HG03103 (cell line): ENCODE data around the gene HMX2.
"Not testable (repeated sequence)": the region's sequence is repeated elsewhere in the genome, so short reads cannot be mapped to it uniquely, and the experiment has no call there.

Experiments
- ATAC-seq: cut with Tn5 transposase; IDR thresholded peaks from one replicate; pipeline ENCODE4 v1.9.1; 2021; ENCODE audit warnings: low read depth; ENCODE audit not compliant: unreplicated experiment

The HMX2 gene

DNA sequence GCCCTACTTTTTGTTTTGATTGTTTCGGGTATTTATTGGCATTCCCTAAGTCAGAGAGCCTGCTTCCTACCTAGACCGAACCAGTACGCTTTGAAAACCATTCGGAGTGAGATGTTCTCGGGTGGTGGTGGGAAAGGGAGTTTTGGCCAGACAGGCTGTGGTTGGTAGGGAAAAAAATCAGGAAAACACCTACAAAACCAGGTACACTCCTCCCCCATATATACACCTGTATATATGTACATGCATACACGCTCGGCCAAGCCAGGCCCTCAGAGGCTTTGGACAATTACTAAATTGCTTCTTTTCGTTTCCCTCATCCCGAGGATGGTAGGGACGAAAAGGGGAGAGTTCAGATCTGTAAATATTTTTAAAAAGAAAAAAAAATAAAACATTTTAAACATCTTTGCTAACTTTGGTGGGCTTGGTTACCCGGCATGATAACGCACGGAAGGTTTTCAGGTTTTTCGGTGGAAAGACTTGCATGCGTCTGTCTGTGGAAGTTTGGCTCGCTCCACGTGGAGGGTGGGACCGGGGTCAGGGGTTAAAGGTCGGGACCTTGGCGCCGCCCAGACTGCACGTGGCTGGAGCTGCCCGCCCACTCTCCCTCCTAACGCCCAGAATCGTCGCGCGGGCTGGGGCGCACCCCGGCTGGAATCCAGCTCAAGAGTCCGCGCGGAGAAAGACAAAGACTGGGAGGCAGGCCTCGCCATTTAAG lies 2.5 kb downstream of the HMX2 start:
- no peak for ATAC-seq

DNA sequence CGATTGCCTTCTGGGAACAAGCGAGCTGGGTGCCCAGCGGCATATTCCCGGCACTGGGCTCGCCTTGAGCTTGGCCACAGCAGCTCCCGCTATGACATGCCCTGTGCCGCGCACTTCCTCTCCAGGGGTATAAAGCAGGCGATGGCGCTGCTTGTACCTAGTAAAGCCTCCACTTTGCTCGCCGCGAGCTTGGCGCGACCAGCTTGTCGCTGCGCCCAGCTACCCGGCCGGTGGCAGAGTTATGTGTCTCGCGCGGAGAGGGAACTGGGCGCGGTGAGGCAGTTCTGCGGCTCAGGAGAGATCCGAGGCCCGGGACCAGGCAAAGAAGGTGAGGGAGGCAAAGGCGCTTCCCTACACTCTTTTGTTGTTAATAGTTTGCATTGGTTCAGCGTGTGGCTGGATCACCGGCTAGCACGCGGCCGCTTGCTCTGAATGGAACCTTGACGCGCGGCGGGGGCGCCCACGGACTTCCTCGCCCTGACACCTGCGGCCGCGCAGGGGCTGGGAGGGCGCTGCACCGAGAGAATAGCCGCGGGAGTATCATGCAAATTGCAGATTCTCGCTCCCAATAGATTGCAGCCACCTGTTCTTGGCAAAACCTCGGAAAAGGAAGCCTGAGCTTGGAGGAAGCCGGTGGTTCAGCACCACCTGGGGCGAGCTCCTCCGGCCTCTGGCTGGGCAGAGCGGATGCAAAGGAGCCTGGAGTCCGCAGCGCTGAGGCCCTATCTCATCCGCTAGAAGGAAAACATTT lies 3.2 kb downstream of the HMX2 start:
- no peak for ATAC-seq

DNA sequence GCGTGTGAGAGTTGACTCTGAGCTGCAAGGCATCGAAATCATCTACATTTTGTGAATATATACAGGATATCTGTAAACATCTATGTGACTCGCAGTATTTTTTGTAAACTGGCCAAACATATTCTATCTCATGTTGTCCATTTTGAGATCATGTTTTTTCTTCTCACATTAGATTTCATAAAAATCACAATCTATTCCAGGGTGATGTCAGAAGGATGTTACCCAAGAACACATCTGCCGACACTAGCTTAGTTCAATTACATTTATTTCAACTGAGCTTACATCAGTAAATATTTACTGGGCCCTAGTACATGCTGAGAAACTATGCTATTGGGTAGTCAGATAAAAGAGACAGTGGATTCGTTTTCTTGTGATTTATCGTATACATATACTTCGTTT lies 3.8 kb downstream of the HMX2 start:
- ATAC-seq, result no peak

DNA sequence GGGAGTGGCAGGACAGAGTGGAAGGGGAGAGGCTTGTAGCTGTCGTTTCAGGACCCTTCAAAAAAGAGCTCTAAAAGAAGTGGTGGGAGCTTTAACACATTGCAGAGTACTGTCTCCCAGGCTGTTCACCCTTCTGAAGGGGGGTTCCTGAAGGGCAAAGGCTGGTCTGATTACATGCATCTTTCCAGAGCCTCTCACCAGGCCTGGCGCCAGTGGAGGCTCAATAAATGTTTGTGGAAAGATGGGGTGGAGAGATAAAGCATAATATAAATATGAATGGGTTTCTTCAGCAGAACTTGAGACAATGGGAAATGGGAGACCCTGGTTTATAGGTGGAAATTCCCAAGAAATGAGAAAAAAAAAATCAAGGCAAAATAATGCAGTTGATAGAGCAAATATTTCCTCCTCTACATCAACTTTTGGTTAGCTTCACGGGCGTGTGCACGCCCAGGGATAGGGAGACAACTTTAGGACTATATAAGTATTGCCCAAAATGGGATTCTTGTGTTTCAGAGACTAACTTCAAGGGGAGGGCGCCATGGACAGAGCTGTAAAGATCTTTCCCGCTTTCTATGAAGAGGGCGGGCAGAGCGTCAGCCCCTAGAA lies 5.7 kb downstream of the HMX2 start:
- no peak for ATAC-seq

DNA sequence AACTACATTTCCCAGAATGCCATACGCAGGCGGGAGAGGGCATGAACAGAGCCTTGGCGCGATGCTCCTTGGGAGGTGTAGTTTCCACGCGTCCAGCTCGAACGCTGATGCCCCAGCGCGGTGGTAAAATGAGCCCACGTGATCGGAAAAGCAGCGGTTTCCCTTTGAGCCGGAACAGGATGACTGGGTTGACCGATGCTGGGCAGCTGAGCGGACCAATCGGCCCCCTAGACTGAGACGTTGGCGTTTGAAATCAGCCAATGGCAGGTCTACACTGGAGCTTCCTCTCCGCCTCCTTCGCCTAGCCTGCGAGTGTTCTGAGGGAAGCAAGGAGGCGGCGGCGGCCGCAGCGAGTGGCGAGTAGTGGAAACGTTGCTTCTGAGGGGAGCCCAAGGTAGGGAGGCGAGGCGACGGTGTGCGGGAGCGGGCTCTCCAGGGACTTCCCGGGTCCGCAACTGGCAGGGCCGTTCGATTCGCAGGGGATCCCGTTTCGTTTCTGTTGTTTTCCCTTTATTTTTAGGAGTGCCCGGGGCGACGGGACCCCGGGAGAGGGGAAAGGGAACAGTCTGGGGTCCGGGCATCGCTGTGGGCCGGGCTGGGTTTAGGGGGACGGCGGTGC lies 6.3 kb downstream of the HMX2 start, which contains the start of gene BUB3:
BUB3 (plus strand) TSS at position 311 of the 619 bp plus-strand sequence. CDS start 516 bp downstream, outside the sequence.
- ATAC-seq, result peak; percentile 80

DNA sequence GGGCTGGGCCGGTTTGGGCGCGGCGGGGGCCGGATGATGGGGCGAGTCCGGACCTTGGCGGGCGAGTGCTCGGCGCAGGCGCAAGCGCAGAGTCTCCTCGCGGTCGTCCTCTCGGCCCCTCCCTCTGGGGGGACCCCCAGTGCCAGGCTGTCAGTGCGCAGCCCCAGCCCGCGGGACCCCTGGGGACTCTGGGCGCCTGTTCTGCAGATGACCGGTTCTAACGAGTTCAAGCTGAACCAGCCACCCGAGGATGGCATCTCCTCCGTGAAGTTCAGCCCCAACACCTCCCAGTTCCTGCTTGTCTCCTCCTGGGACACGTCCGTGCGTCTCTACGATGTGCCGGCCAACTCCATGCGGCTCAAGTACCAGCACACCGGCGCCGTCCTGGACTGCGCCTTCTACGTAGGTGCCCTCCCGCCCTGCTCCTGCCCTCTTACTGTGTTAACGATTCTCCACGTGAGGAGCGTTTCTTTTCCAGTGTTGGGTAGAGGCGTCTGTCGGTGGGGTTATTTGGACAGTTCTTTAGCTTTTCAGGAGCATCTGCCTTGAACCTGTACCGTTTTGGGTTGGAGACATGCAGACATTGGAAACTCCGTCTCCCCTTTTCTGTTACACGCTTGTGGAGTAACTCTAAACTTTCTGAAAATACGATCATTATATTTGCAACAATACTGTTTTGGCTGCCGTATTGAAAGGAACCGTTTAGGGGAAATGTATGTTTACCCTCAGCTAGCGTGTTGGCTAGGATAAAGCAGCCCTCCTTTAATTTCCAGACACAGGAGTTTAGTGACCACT lies 7.0 kb downstream of the HMX2 start:
- peak; percentile 25 for ATAC-seq

DNA sequence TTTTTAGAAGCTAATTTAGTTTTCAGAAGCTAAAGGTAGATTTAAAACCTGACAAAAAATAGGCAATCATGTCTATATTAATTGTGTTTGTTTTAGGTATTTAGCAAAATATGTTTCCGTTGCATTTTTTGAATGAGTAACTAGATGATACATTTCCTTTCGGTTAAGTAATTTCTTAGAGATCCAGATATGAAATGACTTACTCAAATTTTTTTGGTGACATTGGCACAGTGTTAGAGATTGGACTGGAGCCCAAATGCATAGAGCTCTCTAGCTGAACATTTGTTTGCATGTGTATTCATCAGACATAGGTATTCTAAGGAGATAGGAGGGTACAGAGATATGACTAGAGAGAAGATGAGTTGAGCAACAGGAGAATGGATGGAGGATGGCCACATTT lies 8.1 kb downstream of the HMX2 start:
- no peak for ATAC-seq

DNA sequence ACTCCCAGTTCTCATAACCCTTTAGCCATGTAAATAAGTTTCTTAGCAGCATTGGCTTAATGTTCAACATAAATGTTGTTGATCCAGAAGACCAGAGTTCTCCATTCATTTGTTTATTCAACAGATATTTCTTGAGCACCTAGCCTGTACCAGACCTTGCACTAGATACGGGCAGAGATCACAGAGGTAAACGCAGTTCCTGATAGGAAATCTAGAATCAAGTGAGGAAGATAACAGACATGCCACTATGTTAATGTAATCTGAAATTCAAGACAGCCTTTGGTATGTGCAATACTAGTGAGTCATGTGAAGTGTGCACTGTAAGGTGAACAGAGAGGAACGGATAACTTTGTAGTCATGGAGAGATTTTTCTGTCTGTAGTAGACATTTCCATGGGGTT lies 9.3 kb downstream of the HMX2 start:
- no peak for ATAC-seq

DNA sequence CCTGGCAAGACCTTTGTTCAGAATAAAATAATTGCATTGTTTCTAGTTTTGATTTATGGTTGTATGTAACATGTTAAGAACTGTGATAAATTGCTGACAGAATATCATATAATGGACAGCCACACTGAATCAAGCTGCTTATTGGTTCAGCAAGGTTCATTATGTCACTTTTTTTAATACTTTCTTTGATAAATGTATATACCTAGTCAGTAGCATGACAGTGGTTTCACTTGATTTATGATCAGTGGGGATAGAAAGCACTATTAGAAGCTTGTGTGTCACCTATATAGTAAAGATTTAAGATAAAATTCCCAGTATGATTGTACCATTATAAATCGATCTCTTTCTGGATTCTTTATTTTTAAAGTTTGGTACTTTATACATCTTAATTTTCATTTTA lies 10.7 kb downstream of the HMX2 start:
- ATAC-seq, result no peak

DNA sequence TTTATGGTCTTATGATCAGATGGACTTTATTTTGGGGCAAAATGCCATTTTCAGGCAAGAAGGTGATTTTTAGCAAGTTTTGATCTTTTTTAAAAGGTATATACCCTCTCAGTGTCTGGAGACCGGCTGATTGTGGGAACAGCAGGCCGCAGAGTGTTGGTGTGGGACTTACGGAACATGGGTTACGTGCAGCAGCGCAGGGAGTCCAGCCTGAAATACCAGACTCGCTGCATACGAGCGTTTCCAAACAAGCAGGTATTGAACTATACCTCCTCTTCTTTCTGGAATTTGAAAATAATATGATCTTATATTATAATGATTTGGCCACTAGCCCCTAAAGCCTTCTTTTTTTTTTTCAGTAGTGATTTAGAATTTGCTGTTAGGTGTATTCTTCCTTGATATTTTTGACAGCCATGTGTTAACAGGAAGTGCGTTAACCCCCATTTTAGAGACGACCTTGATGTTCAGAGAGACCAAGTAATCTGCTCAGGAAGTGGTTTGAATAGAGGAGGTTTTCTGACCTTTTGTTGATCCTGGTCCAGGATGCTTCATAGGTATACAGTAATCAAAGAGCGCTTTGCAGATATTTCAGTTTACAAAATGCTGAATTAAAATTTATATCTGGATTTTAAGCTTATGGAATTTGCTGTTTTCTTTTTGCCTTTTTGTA lies 12.5 kb downstream of the HMX2 start:
- no peak for ATAC-seq

DNA sequence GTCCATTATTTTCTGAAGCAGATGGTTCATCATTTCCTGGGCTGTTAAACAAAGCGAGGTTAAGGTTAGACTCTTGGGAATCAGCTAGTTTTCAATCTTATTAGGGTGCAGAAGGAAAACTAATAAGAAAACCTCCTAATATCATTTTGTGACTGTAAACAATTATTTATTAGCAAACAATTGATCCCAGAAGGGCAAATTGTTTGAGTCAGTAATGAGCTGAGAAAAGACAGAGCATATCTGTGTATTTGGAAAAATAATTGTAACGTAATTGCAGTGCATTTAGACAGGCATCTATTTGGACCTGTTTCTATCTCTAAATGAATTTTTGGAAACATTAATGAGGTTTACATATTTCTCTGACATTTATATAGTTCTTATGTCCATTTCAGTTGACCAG lies 16.4 kb downstream of the HMX2 start:
- ATAC-seq, result no peak

DNA sequence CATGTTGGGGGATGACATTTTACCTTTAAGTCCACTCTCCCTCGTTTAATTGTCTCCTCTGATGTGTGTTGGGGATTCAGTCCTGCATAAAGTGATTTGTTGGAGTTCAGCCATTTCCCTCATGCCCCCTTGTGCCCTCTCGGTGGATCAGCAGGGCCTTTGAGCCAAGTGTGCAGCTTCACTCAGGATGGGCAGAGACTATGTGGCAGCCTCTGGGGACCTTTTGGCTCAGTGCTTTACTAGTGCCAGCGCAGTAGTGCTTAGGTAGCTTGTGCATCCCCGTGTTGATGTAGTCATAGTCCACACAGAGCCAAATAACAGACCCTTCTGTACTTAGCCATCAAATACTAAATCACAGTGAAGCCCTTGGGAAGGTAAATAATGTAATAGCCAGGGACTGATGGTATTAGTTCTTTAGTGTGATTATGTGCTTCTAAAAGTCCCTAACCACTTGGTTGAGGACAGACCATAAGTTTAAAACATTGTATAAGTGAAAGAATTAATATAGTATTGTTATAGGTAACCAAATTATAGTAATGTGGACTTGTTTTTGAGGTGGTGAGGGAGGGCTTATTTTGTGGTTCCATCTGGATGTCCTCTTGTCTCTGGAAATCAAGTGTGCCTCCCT lies 17.6 kb downstream of the HMX2 start:
- ATAC-seq, result no peak

DNA sequence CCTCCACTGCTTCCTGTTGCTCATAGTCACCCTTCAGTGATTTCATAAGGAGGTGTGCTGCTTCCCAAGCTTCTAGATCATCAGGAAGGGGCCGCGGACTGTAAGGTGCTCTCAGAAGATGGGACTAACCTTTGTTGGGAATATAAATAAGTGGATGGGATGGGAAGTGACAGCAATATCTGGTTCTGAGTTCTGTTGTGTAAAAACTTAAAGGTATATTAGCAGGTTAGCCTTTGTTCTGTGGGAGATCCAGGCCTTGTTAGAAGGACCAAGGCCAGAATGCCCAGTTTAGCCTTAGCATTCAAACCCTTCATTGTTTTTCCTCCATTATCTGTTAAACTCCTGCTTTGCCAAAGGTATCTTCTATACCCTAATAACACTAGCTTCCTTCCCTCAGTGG lies 18.7 kb downstream of the HMX2 start:
- ATAC-seq, result no peak

DNA sequence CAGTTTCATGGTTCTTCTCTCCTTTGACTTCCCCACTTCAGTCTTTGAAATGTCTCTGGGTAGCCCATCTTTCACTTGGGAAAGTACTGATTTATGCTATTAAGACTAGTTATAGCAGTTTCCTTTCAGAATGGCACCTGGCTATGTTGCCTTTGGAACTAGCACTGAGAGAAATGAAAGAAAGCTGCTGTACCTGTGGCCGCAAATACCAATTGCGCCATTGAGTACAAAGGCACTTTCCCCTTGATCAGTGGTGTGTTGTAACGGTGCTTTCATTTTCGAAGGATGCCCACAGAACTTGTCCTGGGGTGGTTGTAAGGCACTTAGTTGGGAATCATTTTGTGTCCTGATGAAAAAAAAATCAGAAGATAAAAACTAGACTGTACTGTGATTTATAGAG lies 23.0 kb downstream of the HMX2 start:
- no peak for ATAC-seq

DNA sequence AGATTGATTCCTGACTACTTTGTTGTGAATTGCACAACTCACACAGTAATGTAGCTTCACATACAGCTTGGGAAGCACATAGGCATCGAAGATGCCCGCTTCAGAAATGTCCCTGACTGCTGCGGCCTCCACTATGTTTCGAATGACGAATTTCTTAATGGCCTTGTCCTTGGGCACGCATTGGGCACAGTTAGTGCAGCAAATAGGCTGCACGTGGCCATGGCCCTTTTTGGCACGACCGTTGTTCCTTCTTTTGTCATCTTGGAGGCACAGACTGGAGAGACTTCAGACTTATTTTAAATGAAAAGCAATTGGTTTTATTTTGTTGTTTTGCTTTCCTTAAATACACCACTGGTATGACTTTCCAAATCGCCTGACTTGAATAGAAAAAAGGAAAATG lies 23.7 kb downstream of the HMX2 start:
- not testable (repeated sequence) for ATAC-seq

DNA sequence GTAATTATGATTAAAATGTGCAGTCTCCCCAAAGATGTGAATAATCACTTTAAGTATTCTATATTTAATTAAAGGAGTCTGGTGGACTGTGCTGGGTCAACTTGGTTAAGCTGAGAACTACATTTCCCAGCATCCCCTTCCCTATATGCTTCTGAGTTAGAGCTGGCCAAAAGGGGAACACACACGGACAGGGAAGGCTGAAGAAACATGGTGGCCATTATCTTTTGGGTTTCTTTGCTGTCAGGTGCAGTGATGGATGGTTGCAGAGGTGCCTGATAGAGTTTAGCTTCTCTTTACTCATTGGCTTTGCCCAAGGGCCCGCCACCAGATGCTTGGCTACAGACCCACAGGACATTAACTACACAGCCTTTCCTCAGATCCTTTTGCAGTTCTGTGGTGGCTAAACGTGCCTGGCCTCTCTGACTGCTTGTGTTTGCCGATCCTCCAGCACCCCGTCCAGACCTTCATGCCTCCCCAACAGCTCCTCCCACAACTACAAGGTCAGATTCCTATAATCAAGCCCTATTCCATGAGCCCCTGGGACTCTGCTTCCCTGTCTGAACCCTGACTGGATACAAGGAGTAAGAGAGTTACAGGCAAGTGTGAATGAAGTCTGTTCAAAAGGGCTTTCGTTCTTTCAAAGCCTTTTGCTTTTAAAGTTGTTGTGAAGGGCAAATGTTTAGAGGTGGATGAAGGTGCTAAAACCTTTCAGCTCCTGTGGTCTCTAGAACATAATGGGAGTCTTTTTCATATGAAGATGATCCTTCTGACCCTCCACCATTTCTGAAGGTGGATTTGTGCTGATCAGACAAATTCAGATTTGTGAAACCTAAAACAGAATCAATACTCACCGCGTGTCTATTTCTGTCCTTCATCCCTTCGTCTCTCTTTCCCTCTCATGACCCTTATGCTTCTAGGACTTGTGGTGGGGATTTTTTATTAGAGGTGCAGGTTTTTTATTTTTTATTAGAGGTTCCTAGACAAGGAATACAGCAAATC lies 27.8 kb downstream of the HMX2 start:
- no peak for ATAC-seq

DNA sequence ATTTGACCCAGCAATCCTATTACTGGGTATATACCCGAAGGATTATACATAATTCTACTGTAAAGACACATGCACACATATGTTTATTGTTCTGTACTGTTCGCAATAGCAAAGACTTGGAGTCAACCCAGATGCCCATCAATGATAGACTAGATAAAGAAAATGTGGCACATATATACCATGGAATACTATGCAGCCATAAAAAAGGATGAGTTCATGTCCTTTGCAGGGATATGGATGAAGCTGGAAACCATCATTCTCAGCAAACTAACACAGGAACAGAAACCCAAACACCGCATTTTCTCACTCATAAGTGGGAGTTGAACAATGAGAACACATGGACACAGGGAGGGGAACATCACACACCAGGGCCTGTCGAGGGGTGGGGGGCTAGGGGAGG lies 30.5 kb downstream of the HMX2 start:
- not testable (repeated sequence) for ATAC-seq
